Endothelial cell of umbilical vein (primary cell): ENCODE results near the gene SPRR3. TPM values are rescaled to one million over a fixed set of nuclear protein-coding genes. Genes with fewer than 3 reads are reported as not detected.

Experiments used
- BruUV-seq: library from RNA; stranded (reverse); fragments of 400-500 nt; replicated peaks from 2 replicates; lab custom pipeline; 2021; lab: Mats Ljungman, UMichigan
- CTCF ChIA-PET: fragments of 300-600, 350-600 bp; sonication (Branson Sonifier 250); formaldehyde crosslinking; loops from one replicate; lab custom pipeline; 2021; ENCODE audit warnings: antibody characterized with exemption, inconsistent platforms; lab: Charles Lee
- POLR2A ChIA-PET: fragments of 300-600, 350-600 bp; sonication (Branson Sonifier 250); formaldehyde crosslinking; loops from one replicate; lab custom pipeline; 2021; ENCODE audit warnings: antibody characterized with exemption, inconsistent platforms; lab: Charles Lee
- DNase-seq: peaks from one replicate; pipeline ENCODE4 v3.0.0-alpha.2; 2011; ENCODE audit warnings: low read depth, low spot score
- FAIRE-seq: peaks from 2 replicates; lab custom pipeline; 2011; peaks lifted over from hg19 to GRCh38; lab: Jason Lieb, UNC
- H2AFZ ChIP-seq: 2 replicates; pipeline ENCODE4 v1.6.0; 2012; ENCODE audit warnings: low read depth, low read length, control low read depth, inconsistent platforms
- H3K27ac ChIP-seq: 2 replicates; pipeline ENCODE4 v1.5.1; 2011; ENCODE audit warnings: low read depth, mild to moderate bottlenecking, control low read depth, low read length, moderate library complexity; ENCODE audit not compliant: insufficient read depth
- H3K27me3 ChIP-seq, 2 experiments: 2 replicates each; pipeline versions ENCODE4 v1.6.0 to v1.6.1; 2011; ENCODE audit warnings: low read length in 2 of 2, mixed read lengths in 1 of 2; ENCODE audit not compliant: control insufficient read depth in 2 of 2, insufficient read depth in 2 of 2
- H3K36me3 ChIP-seq, 2 experiments: 2 replicates in 1 of 2; 3 replicates in 1 of 2; pipeline ENCODE4 v1.5.1; 2011; ENCODE audit warnings: low read length in 2 of 2, mild to moderate bottlenecking in 1 of 2, moderate library complexity in 1 of 2; ENCODE audit not compliant: control insufficient read depth in 2 of 2, insufficient read depth in 2 of 2; ENCODE audit errors: extremely low read depth in 1 of 2
- H3K4me1 ChIP-seq: 3 replicates; pipeline ENCODE4 v1.5.1; 2011; ENCODE audit warnings: mild to moderate bottlenecking, low read length; ENCODE audit not compliant: control insufficient read depth, insufficient read depth; ENCODE audit errors: extremely low read depth
- H3K4me2 ChIP-seq: 2 replicates; pipeline ENCODE4 v1.6.1; 2011; ENCODE audit warnings: low read length, control low read depth, mixed read lengths; ENCODE audit not compliant: insufficient read depth
- H3K4me3 ChIP-seq, 3 experiments: fragments of 200-600 bp in 1 of 3; sonication (generic), shearing (Covaris generic) in 1 of 3; replicated peaks in 1 of 3; 2 replicates each; pipeline ENCODE4 v1.5.1; 2011 to 2016; ENCODE audit warnings: control low read depth in 3 of 3, low read length in 3 of 3, mild to moderate bottlenecking in 2 of 3, inconsistent platforms in 1 of 3, low read depth in 1 of 3, moderate library complexity in 1 of 3; ENCODE audit not compliant: insufficient read depth in 1 of 3
- H3K79me2 ChIP-seq: 2 replicates; pipeline ENCODE4 v1.6.0; 2012; ENCODE audit warnings: low read length, inconsistent platforms; ENCODE audit not compliant: control insufficient read depth, insufficient read depth
- H3K9ac ChIP-seq: replicated peaks from 2 replicates; pipeline ENCODE3; 2011; ENCODE audit warnings: low read length, control low read depth; ENCODE audit not compliant: insufficient read depth; ENCODE audit errors: extremely low read depth
- H3K9me1 ChIP-seq: replicated peaks from 3 replicates; pipeline ENCODE4 v1.6.0; 2011; ENCODE audit warnings: mild to moderate bottlenecking, low read length; ENCODE audit not compliant: control insufficient read depth, insufficient read depth; ENCODE audit errors: extremely low read depth
- H3K9me3 ChIP-seq: replicated peaks from 2 replicates; pipeline ENCODE4 v1.5.1; 2012; ENCODE audit warnings: low read length, inconsistent platforms; ENCODE audit not compliant: control insufficient read depth, insufficient read depth
- H4K20me1 ChIP-seq: replicated peaks from 2 replicates; pipeline ENCODE3; 2011; ENCODE audit warnings: mild to moderate bottlenecking, low read length; ENCODE audit not compliant: control insufficient read depth, insufficient read depth; ENCODE audit errors: extremely low read depth
- CTCF ChIP-seq, 2 donors: IDR thresholded peaks; 1 replicate in 1 of 2; 2 replicates in 1 of 2; pipeline ENCODE4 v1.5.1; 2011; ENCODE audit warnings: low read length in 2 of 2, mild to moderate bottlenecking in 2 of 2, moderate library complexity in 2 of 2, control low read depth in 1 of 2, inconsistent platforms in 1 of 2, low read depth in 1 of 2; ENCODE audit not compliant: insufficient read depth in 1 of 2; ENCODE audit errors: extremely low read depth in 1 of 2
- EZH2 ChIP-seq: IDR thresholded peaks from 2 replicates; pipeline ENCODE4 v1.6.1; 2012; ENCODE audit warnings: borderline replicate concordance, low read depth, mild to moderate bottlenecking, moderate library complexity, low read length, inconsistent platforms; ENCODE audit not compliant: severe bottlenecking
- FOS ChIP-seq: IDR thresholded peaks from 2 replicates; pipeline ENCODE4 v1.6.1; 2011; ENCODE audit warnings: mild to moderate bottlenecking, low read length, moderate library complexity, borderline replicate concordance; ENCODE audit not compliant: insufficient read depth
- GATA2 ChIP-seq: IDR thresholded peaks from 2 replicates; pipeline ENCODE4 v1.7.0; 2011; ENCODE audit warnings: low read depth, mild to moderate bottlenecking, moderate library complexity, mixed read lengths, low read length; ENCODE audit not compliant: insufficient read length, insufficient read depth
- JUN ChIP-seq: IDR thresholded peaks from 2 replicates; pipeline ENCODE4 v1.6.1; 2011; ENCODE audit warnings: borderline replicate concordance, low read depth; ENCODE audit not compliant: insufficient read length, insufficient read depth
- MAX ChIP-seq: IDR thresholded peaks from 2 replicates; pipeline ENCODE4 v1.6.1; 2011; ENCODE audit not compliant: insufficient read depth, insufficient read length
- MYC ChIP-seq: IDR thresholded peaks from one replicate; pipeline ENCODE4 v1.6.1; 2011; ENCODE audit warnings: mild to moderate bottlenecking, low read depth, low read length
- POLR2A ChIP-seq: IDR thresholded peaks from 2 replicates; pipeline ENCODE4 v1.6.1; 2012; ENCODE audit warnings: low read depth, mild to moderate bottlenecking, control low read depth, low read length
- POLR2AphosphoS5 ChIP-seq: IDR thresholded peaks from 2 replicates; pipeline ENCODE4 v1.6.1; 2012; ENCODE audit warnings: low read depth, mild to moderate bottlenecking, control low read depth, low read length, moderate library complexity; ENCODE audit not compliant: insufficient read depth
- dilution Hi-C: fragments of 300-500 bp; cut with MboI; formaldehyde crosslinking; loops from one replicate; pipeline ENCODE4 v1.15.0; 2019; ENCODE audit warnings: low sequenced_read_pairs; ENCODE audit not compliant: extremely low pct_ligation_motif_present
- intact Hi-C: fragments of 100-400 bp; cut with micrococcal nuclease; formaldehyde crosslinking; loops from one replicate; pipeline ENCODE4 v1.10.0; 2022
- polyA plus RNA-seq, 4 experiments: library from polyadenylated mRNA; depleted of rRNA in 3 of 4; stranded (reverse) in 3 of 4; unstranded in 1 of 4; fragments of >200 nt; gene quantifications; 2 replicates each; pipeline versions ENCODE4 v1.2.1 to v1.2.3, GENCODE V29; 2011 to 2012; ENCODE audit warnings: missing spikeins in 1 of 4
- total RNA-seq: library from RNA; stranded (reverse); gene quantifications from 2 replicates; pipeline ENCODE4 v1.2.3, GENCODE V29; 2021

SPRR3 gene
- total and polyA plus RNA-seq, 2 donors (not counting 3 experiments of a cell fraction or from before 2014, with no cell fraction given): not detected

GRCh38 chr1:152983234-152983633 lies 18.3 kb upstream of the SPRR3 start:
- no peak overlapping the region for H3K27ac ChIP-seq
- no peak for TF ChIP-seq FOS
- TF ChIP-seq EZH2: no peak
- TF ChIP-seq POLR2AphosphoS5: no peak
- TF ChIP-seq POLR2A: no peak
- no peak for TF ChIP-seq MAX
- TF ChIP-seq JUN: no peak
- TF ChIP-seq GATA2: no peak
- no peak overlapping the region for H3K4me3 ChIP-seq
- DNase-seq: no peak
- H3K4me2 ChIP-seq: no peak overlapping the region
- H3K79me2 ChIP-seq: no peaks in the 10 kb centered on the region
- BruUV-seq: no TSS peak
- no peaks in the 10 kb centered on the region for H3K4me1 ChIP-seq
- H3K27me3 ChIP-seq: no peaks in the 10 kb centered on the region
- intact Hi-C loops (no loop called here), dilution Hi-C loops (no loop called here)
- CTCF ChIA-PET: no interaction called here
- POLR2A ChIA-PET: no interaction called here
- no peak for FAIRE-seq
- H3K9ac ChIP-seq: no peak overlapping the region
- H4K20me1 ChIP-seq: no peaks in the 10 kb centered on the region
- no peaks in the 10 kb centered on the region for H3K36me3 ChIP-seq
- H2AFZ ChIP-seq: no peak overlapping the region
- H3K9me3 ChIP-seq: no peaks in the 10 kb centered on the region
- no peaks in the 10 kb centered on the region for H3K9me1 ChIP-seq

GRCh38 chr1:152983743-152984142 lies 17.8 kb upstream of the SPRR3 start, which contains the start of gene SPRR1A:
SPRR1A (plus strand) TSS chr1:152984081; CDS start chr1:152985231, 1,150 bp downstream.
- Histone ChIP-seq H3K9me1 (no peaks in the 10 kb centered on the region), H3K79me2 (no peaks in the 10 kb centered on the region), H4K20me1 (no peaks in the 10 kb centered on the region), H3K36me3 (no peaks in the 10 kb centered on the region), H3K4me1 (no peaks in the 10 kb centered on the region), H3K9me3 (no peaks in the 10 kb centered on the region), H3K9ac (no peak within 1 kb of the TSS), H3K4me3 (no peak within 1 kb of the TSS), H3K27me3 (no peaks in the 10 kb centered on the region), H3K4me2 (no peak within 1 kb of the TSS), H3K27ac (no peak within 1 kb of the TSS), H2AFZ (no peak within 1 kb of the TSS)
- no peak for DNase-seq
- FAIRE-seq: no peak
- intact Hi-C loops: no loop called here
- POLR2A ChIA-PET: no interaction called here
- no TSS peak for BruUV-seq
- TF ChIP-seq MAX (no peak), JUN (no peak), MYC (no peak), FOS (no peak), CTCF (IDR thresholded peaks at IDR 0.05; ENCODE audit: extremely low read depth in 1 of 2, insufficient read depth in 1 of 2, low read depth in 1 of 2, low read length in 2 of 2) (no peak), POLR2A (no peak), GATA2 (no peak), EZH2 (no peak), POLR2AphosphoS5 (no peak)
- CTCF ChIA-PET: no interaction called here
- dilution Hi-C loops: no loop called here
